T-helper 22 cell (primary cell): ENCODE data around the gene LHX5.

Experiments
- DNase-seq: peaks from one replicate; pipeline ENCODE4 v3.0.0-alpha.2; 2020; ENCODE audit warnings: low read depth

LHX5 gene

GRCh38 chr12:113439301-113439597, 32.4 kb downstream of the LHX5 start:
- no peak for DNase-seq

- DNase-seq: no peak
These were observed 33.0 kb downstream of the LHX5 start for GRCh38 chr12:113438523-113439300.

- no peak for DNase-seq
These were observed 34.0 kb downstream of the LHX5 start for GRCh38 chr12:113437729-113438100.

- no peak for DNase-seq
These were observed 34.5 kb downstream of the LHX5 start for GRCh38 chr12:113436993-113437728.

GRCh38 chr12:113436586-113436985, 35.1 kb downstream of the LHX5 start:
- no peak for DNase-seq

- no peak for DNase-seq
These were observed 36.3 kb downstream of the LHX5 start for GRCh38 chr12:113435367-113435766.

GRCh38 chr12:113432986-113433385, 38.7 kb downstream of the LHX5 start:
- DNase-seq: no peak

- no peak for DNase-seq
These were observed 43.2 kb downstream of the LHX5 start for GRCh38 chr12:113428482-113428881.

- no peak for DNase-seq
These were observed 43.8 kb downstream of the LHX5 start for GRCh38 chr12:113427882-113428281.

GRCh38 chr12:113425960-113426453, 45.7 kb downstream of the LHX5 start:
- DNase-seq: no peak

GRCh38 chr12:113424915-113425823, 46.5 kb downstream of the LHX5 start:
- no peak for DNase-seq

- no peak for DNase-seq
These were observed 47.2 kb downstream of the LHX5 start for GRCh38 chr12:113424456-113424855.

GRCh38 chr12:113422886-113423669, 48.6 kb downstream of the LHX5 start:
- no peak for DNase-seq

GRCh38 chr12:113422030-113422885, 49.4 kb downstream of the LHX5 start, which contains the start of gene SDSL:
TSS of gene SDSL (plus strand) at chr12:113422380. CDS start at chr12:113427983, 5,603 bp downstream.
- no peak for DNase-seq

GRCh38 chr12:113420996-113421595, 50.6 kb downstream of the LHX5 start:
- DNase-seq: no peak

GRCh38 chr12:113418213-113418879, 53.3 kb downstream of the LHX5 start:
- no peak for DNase-seq

GRCh38 chr12:113416091-113416754, 55.4 kb downstream of the LHX5 start:
- DNase-seq: no peak

GRCh38 chr12:113414519-113415038, 57.1 kb downstream of the LHX5 start:
- no peak for DNase-seq

- no peak for DNase-seq
These were observed 58.2 kb downstream of the LHX5 start for GRCh38 chr12:113413488-113413939.
